K562 (cell line): ENCODE results near the gene GEMIN5. TPM values are rescaled to one million over a fixed set of nuclear protein-coding genes. Genes with fewer than 3 reads are reported as not detected.

Experiments
- BCLAF1 ChIP-seq, 2 experiments: fragments of 450-650 bp in 1 of 2; IDR thresholded peaks; 2 replicates each; pipeline ENCODE4 v1.6.1; 2011 to 2017; ENCODE audit warnings: low read depth in 2 of 2, antibody characterized with exemption in 1 of 2, borderline replicate concordance in 1 of 2, low read length in 1 of 2, mild to moderate bottlenecking in 1 of 2, mixed read lengths in 1 of 2; ENCODE audit not compliant: control insufficient read depth in 1 of 2
- CUX1 ChIP-seq: fragments of 200-800 bp; sonication (Bioruptor generic); IDR thresholded peaks from 2 replicates; pipeline ENCODE4 v1.6.1; 2016; ENCODE audit warnings: missing genetic modification characterization, missing compliant biosample characterization
- HIVEP1 ChIP-seq: fragments of 250-450 bp; sonication (Bioruptor Pico); IDR thresholded peaks from 2 replicates; pipeline ENCODE4 v1.4.0; 2020; ENCODE audit warnings: mild to moderate bottlenecking
- NCOA1 ChIP-seq: fragments of 450-650 bp; IDR thresholded peaks from 2 replicates; pipeline ENCODE4 v1.6.1; 2016; ENCODE audit warnings: low read depth
- PHF21A ChIP-seq: fragments of 450-650 bp; IDR thresholded peaks from 2 replicates; pipeline ENCODE4 v1.6.1; 2017; ENCODE audit warnings: low read depth, borderline replicate concordance
- ZNF274 ChIP-seq: IDR thresholded peaks from 2 replicates; pipeline ENCODE4 v1.6.1; 2011; ENCODE audit warnings: low read depth, mild to moderate bottlenecking, low read length, moderate library complexity, borderline replicate concordance
- ZNF695 ChIP-seq: fragments of 450-650 bp; formaldehyde crosslinking; IDR thresholded peaks from 2 replicates; pipeline ENCODE4 v1.4.0; 2020; ENCODE audit warnings: mild to moderate bottlenecking, moderate library complexity
- polyA plus RNA-seq, 8 experiments: library from polyadenylated mRNA; depleted of rRNA in 4 of 8; stranded (reverse) in 5 of 8; unstranded in 3 of 8; fragments of >200 nt; fragmentation: Nextera tagmentation in 2 of 8; fragmentation: Illumina TruSeq in 1 of 8; extraction: Ambion mirVana in 2 of 8; extraction: Trizol in 1 of 8; gene quantifications; 2 replicates each; pipeline versions ENCODE4 v1.2.1 to v1.2.3, GENCODE V29; 2011 to 2014; ENCODE audit warnings: inconsistent platforms in 1 of 8, missing spikeins in 1 of 8
- total RNA-seq, 7 experiments: library from RNA; depleted of rRNA in 6 of 7; stranded (reverse); fragments of >200 nt in 6 of 7; fragmentation: Illumina TruSeq in 2 of 7; extraction: Trizol in 2 of 7; gene quantifications; 2 replicates each; pipeline versions ENCODE4 v1.2.1 to v1.2.3, GENCODE V29; 2011 to 2021; ENCODE audit warnings: low replicate concordance in 1 of 7
- TF ChIP-seq, protein P1 (sequence below): sonication (generic); formaldehyde crosslinking; IDR thresholded peaks from 2 replicates; pipeline ENCODE4 v1.8.1; 2023; ENCODE audit warnings: missing genetic modification reagents, mild to moderate bottlenecking, borderline replicate concordance
- TF ChIP-seq, protein P2 (sequence below): fragments of 450-650 bp; IDR thresholded peaks from 2 replicates; pipeline ENCODE4 v1.6.1; 2016; ENCODE audit warnings: low read depth, mild to moderate bottlenecking, moderate library complexity

GEMIN5 gene
- total and polyA plus RNA-seq, 9 of the 15 experiments (the other 6 are each of a cell fraction or from before 2014, with no cell fraction given): 10.3 to 48.2 (median 34.7) TPM

- no peak for TF ChIP-seq NCOA1
- TF ChIP-seq, protein P1, sequence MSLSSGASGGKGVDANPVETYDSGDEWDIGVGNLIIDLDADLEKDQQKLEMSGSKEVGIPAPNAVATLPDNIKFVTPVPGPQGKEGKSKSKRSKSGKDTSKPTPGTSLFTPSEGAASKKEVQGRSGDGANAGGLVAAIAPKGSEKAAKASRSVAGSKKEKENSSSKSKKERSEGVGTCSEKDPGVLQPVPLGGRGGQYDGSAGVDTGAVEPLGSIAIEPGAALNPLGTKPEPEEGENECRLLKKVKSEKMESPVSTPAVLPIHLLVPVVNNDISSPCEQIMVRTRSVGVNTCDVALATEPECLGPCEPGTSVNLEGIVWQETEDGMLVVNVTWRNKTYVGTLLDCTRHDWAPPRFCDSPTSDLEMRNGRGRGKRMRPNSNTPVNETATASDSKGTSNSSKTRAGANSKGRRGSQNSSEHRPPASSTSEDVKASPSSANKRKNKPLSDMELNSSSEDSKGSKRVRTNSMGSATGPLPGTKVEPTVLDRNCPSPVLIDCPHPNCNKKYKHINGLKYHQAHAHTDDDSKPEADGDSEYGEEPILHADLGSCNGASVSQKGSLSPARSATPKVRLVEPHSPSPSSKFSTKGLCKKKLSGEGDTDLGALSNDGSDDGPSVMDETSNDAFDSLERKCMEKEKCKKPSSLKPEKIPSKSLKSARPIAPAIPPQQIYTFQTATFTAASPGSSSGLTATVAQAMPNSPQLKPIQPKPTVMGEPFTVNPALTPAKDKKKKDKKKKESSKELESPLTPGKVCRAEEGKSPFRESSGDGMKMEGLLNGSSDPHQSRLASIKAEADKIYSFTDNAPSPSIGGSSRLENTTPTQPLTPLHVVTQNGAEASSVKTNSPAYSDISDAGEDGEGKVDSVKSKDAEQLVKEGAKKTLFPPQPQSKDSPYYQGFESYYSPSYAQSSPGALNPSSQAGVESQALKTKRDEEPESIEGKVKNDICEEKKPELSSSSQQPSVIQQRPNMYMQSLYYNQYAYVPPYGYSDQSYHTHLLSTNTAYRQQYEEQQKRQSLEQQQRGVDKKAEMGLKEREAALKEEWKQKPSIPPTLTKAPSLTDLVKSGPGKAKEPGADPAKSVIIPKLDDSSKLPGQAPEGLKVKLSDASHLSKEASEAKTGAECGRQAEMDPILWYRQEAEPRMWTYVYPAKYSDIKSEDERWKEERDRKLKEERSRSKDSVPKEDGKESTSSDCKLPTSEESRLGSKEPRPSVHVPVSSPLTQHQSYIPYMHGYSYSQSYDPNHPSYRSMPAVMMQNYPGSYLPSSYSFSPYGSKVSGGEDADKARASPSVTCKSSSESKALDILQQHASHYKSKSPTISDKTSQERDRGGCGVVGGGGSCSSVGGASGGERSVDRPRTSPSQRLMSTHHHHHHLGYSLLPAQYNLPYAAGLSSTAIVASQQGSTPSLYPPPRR: no peak
- TF ChIP-seq HIVEP1 (CRISPR knock-in tag): no peak
- TF ChIP-seq ZNF274: no peak
- TF ChIP-seq, protein P2, sequence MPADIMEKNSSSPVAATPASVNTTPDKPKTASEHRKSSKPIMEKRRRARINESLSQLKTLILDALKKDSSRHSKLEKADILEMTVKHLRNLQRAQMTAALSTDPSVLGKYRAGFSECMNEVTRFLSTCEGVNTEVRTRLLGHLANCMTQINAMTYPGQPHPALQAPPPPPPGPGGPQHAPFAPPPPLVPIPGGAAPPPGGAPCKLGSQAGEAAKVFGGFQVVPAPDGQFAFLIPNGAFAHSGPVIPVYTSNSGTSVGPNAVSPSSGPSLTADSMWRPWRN: no peak
- TF ChIP-seq PHF21A: no peak
- no peak for TF ChIP-seq CUX1 (CRISPR knock-in tag)
- peak in 1 of 2 experiments; percentile 68; a peak in 1 of 4 replicates for TF ChIP-seq BCLAF1 (IDR thresholded peaks at IDR 0.05; ENCODE audit: borderline replicate concordance in 1 of 2, control insufficient read depth in 1 of 2, low read depth in 2 of 2, low read length in 1 of 2)
- no peak for TF ChIP-seq ZNF695 (CRISPR knock-in tag)
Observed at GRCh38 chr5:154937718-154938466, at the start of gene GEMIN5 (continued).
